Astrocyte of the hippocampus (primary cell): ENCODE measurements around the gene FYCO1.

Experiments
- DNase-seq: peaks from one replicate; pipeline ENCODE4 v3.0.0; 2011; ENCODE audit warnings: low read depth, low spot score

Gene FYCO1

DNA sequence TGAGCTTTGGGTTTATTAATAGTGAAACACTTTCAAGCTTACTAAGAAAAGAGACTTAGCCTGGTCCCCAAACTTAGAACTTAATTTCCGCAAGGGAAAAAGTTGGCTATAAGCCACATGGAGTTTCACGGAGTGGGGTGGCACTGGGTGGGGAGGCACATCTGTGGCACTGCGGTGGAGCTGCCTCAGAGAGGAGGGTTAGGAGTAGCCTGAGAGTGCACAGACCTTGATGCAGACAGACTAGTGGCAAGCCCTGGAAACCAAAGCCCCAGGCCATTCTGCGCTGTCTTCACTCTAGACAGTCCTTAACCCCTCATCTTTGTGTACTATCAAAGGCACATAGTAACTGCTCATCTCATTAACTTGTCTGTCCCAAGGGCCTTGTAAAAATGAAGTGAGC is 30.4 kb downstream of the FYCO1 start:
- no peak for DNase-seq

GRCh38 chr3:45964139-45964538 is 31.5 kb downstream of the FYCO1 start:
- DNase-seq, result no peak

DNA sequence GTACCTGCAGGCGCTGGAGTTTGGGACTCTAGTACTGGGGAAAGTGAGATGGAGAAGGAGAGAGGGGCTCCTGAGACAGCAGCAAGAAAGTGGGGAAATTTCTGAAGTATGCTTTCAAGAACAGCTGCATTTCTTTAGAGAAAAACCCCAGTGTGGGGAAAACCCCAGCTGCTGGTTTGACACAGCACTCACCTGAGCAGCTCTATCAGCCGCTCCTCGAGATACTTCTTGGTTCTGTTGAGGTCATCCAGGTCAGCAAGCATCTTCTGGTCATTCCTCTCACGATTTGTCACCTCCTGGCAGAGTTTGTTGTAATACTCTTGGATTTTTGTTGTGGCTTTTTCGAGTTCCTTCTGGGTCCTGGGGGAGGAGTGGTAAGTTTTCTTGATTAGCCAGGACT is 33.6 kb downstream of the FYCO1 start:
- no peak for DNase-seq

DNA sequence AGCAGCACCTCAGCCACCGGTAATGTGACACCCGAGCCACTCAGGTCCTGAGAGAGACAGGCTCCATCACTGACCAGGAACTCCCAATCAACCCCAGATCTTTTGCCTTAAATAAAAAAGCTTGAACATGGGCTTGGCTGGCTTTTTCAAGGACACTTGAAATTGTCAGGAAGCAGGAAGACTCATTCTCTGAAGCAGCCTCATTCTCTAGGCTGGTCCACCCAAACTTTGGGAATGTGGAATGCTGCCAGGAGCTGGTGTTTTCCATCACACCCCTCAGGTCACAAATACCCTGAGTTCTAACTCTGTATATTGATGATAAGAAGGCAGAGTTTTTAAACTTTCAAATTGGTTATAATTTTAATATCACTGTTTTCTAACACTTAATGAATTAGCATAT is 35.3 kb downstream of the FYCO1 start:
- no peak for DNase-seq

DNA sequence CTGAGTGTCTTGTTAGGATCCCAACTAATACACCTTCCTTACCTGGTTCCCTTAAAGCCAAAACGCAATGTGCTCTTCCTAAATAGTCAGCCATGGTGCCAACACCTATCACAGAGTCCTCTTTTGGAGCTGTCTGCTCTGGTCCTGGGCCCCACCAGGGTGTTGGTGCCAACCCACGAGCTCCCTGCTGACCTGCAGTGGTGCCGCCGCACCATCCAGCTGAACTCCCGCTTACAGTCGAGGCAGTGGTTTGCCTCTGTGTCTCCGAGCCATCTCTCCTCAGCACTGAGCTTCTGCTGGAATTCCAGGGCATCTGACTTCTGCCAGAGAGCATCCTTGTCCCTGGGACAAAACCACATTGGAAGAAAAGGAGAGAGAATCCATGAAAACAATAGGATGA is 36.4 kb downstream of the FYCO1 start:
- DNase-seq, result no peak

GRCh38 chr3:45958321-45958791 is 37.3 kb downstream of the FYCO1 start:
- peak; percentile 21 for DNase-seq

- DNase-seq, result no peak
Measured at GRCh38 chr3:45957586-45957985, 38.0 kb downstream of the FYCO1 start.

- DNase-seq, result no peak
Measured at GRCh38 chr3:45955706-45956105, 39.9 kb downstream of the FYCO1 start.

DNA sequence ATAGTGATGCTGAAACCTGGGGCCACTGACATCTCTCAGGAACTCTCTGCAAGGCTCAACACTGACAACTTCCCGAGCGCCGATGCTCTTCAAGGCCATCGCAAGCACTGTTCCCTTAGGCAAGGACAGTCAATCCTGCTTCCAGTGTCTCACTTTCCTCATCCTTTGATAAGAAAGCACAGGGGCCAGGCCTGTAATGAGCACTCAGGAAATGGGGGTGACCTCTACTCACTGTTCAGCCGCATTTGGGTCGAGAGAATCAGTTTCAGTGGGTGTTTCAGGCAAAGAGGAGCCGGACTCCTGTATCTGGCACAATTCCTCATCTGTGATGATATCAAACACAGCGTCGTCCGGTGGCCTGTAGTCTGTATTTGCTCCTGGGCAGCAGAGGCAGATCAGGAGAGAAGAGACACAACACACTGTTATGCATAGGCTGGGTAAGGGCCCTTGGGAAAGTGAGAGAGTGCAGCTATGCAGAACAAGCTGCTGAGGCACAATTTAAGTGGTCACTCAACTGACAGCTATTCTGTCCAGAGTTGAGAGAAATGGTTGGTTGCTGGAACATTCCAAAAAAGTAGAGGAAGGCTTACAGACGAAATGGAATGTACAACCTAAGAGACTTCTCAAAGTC is 40.5 kb downstream of the FYCO1 start:
- DNase-seq, result no peak

DNA sequence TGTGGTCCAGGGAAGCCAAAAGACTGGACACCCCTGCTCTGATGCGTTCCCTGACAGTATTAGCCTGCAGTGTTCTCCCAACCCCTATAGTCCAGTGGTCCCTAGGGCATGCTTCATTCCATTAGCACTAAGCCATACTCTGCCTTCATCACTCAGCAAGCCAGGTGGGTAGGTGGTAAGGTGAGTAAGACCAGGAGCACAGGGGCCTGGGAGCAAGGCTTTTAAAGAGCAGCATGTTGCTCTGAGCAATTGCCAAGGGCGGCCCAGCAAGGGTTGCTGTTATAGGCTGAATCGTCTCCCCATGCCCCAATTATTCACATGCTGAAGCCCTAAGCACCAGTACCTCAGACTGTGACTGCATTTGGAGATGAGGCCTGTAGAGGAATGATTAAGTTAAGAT is 41.3 kb downstream of the FYCO1 start:
- no peak for DNase-seq

DNA sequence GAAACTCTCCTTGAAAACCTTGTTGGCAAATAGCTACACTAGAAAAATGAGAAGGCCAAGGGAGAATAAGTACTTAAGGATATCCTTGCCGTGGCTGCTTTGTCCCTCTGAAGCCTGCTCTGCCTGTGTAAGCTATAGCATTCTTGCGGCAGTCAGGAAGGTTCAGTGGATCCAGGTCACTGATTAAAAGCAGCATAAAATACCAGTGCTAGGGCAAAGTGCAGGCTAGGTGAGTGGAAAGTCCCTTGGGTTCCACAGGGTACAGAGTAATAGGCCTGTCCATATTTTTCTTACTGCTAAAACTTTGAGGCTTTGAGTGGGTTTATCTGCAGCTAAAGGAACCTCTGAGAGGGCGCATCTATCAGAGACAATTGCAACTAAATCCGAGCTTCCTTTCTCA is 42.1 kb downstream of the FYCO1 start:
- DNase-seq, result no peak

DNA sequence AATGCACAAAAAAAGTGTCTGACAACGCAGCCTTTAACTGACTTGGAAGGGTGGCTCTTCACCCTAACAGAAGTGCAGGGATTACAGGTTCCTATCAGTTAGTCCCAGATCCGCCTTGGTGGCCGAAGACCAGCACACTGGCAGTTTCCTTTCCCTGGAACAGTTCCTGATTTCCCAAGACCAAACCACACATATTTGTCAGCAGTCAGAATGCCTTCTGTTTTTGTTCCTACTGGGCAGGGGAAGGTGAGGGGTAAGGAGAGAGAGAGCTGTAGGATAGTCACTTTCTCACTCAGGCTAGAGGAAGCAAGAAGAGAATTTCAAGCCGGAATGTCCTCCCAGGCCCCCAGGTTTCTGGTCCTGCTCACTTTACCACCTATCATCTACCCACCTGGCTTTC is 43.2 kb downstream of the FYCO1 start:
- DNase-seq, result peak; percentile 56

- no peak for DNase-seq
Measured at GRCh38 chr3:45951946-45952345, 43.7 kb downstream of the FYCO1 start.

DNA sequence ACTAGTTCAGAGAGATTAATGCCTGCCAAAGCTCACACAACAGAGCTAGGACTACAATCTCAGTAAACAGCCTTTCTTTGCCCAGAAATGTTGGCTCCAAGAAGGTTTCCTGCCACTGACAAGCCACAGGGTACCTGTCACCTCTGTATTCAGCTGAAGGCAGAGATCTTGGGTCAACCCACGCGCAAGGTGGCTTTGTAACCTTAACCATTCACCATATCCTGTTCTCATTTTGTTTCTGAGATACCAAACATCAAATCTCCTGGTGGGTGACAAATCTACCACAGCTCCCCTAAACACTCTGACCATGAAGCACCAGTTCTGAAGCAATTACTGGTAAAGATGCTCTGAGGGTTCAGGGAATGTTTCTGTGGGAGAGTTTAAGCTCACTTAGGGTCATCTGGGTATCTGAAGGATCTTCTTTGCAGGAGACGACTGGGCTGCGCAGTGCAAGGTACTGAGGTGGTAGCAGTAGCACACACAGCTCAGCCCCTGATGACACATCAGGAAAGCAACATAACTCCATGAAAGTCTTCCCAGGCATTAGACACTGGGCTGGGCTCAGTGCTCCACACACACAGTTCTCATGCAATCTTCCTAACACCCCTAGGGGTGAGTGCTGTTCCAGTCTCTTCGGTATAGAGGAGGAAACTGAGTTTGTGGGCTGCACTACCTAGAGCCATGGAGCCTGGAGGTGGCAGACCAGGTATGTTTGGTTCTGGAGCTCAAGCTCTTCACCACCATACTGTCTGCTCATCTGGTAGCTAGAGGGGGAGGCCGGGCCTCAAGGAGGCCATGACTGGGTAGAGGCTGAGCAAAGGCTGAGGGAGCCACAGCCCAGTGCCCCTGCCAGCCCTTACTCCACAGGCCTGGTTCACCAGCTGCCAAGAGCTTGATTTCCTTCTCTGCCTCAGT is 44.7 kb downstream of the FYCO1 start:
- DNase-seq, result no peak

GRCh38 chr3:45950131-45950530 is 45.5 kb downstream of the FYCO1 start:
- DNase-seq, result no peak

DNA sequence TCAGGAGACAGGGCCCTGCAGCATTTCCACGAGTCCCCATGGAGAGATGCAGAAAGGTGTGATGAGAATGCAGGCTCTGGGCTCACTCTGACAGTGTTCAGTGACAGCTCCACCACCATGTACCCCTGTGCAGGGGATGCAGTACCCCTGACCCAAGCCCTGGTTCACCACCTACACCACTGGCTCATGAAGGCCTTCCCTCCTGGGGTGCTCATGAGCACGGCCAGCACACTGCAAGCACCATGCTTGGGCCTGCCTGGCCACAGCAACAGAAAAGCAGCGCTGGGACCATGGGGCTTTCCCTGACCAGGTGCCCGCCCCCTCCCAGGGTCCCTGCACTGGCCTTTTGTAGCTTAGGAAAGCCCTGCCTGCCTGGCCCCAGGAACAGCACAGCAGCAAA is 46.2 kb downstream of the FYCO1 start:
- DNase-seq, result no peak

DNA sequence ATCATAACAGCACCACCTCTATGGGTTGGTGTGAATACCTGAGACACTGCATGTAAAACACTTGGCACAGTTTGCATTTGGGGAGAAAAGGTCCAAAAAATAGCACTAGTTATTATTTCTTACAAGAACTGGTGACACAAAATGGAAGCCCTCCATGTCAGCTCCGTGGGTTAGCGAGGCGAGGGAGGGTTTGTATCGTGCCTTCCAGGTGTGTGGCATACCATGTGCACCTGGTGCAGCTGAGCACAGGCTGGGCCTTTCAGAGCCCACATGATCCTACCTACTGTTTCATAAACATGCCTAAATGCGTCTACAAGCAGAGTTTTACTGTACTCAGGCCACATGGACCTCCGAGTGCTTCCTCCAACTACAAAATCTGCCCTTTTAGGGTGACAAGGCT is 46.7 kb downstream of the FYCO1 start:
- no peak for DNase-seq

GRCh38 chr3:45948311-45948781 is 47.3 kb downstream of the FYCO1 start:
- DNase-seq, result peak; percentile 47

- DNase-seq, result no peak
Measured at GRCh38 chr3:45947361-45947760, 48.3 kb downstream of the FYCO1 start.

DNA sequence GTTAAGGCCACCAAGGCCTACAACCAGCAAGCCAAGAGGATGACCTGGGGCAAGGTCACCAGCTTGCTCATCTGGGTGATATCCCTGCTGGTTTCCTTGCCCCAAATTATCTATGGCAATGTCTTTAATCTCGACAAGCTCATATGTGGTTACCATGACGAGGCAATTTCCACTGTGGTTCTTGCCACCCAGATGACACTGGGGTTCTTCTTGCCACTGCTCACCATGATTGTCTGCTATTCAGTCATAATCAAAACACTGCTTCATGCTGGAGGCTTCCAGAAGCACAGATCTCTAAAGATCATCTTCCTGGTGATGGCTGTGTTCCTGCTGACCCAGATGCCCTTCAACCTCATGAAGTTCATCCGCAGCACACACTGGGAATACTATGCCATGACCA is 48.7 kb downstream of the FYCO1 start:
- no peak for DNase-seq

DNA sequence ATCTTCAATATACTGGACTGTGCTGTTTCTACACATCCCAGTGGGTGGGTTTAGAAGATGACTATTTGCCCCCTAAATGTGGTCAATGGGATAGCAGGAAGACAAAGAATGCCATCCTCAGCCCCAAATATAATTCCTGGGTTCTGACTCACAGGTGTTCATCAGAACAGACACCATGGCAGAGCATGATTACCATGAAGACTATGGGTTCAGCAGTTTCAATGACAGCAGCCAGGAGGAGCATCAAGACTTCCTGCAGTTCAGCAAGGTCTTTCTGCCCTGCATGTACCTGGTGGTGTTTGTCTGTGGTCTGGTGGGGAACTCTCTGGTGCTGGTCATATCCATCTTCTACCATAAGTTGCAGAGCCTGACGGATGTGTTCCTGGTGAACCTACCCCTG is 49.3 kb downstream of the FYCO1 start:
- no peak for DNase-seq

- DNase-seq, result no peak
Measured at GRCh38 chr3:45944830-45945620, 50.6 kb downstream of the FYCO1 start.
